SIG-M5 treated with dmso at 0.1 percent for 504 hours (cell line): ENCODE measurements around the gene DRAXIN.

ENCODE experiments used
- DNase-seq: peaks from one replicate; lab custom pipeline; 2025; ENCODE audit not compliant: unreplicated experiment; lab: John Stamatoyannopoulos, UW

Gene DRAXIN

GRCh38 chr1:11735854-11736745 is 44.6 kb downstream of the DRAXIN start, which contains the start of gene AGTRAP:
Gene AGTRAP, plus strand, starts transcription at chr1:11736136. Its CDS starts 73 bp downstream, at chr1:11736209.
- DNase-seq, result peak; percentile 82

DNA sequence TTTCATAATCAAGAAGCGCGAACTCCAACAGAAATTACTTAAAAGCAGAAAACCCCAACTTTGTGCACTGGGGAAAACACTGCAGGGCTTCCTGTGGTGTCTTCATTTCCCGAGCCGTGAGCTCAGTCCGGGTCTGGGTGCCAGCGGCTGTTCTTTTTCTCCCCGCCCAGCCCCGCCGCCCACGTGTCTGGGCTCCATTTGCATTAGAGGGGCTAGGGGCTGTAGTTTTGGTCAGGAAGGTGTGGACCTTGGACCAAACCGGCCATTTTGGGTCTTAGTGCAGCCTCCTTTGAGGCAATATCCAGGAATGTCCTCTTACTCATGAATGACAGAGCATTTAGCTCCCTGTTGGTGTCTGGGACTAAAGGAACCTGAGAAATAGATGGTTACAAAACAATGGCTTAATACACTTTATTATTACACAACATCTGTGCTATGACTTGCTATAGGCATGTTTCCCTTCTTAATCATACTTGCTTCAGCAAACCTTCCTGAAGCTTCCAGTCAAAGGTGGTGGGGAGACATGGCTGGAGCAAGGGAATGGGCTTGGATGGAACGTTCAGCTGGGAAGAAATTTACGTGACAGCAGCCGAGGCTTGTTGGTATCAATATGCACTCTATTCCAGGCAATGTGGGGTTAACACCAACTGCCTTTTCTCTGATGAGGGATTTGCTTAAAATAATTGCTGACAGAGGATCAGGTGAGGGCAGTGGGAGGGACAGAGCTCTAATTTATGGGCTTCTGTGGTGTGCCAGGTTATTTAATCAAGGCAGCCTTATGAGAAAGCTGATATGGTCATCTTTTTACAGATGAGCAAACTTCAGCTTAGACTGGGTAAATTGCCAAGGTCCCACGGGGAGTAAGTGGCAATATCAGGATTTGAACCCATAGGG is 45.5 kb downstream of the DRAXIN start:
- peak; percentile 91 for DNase-seq

DNA sequence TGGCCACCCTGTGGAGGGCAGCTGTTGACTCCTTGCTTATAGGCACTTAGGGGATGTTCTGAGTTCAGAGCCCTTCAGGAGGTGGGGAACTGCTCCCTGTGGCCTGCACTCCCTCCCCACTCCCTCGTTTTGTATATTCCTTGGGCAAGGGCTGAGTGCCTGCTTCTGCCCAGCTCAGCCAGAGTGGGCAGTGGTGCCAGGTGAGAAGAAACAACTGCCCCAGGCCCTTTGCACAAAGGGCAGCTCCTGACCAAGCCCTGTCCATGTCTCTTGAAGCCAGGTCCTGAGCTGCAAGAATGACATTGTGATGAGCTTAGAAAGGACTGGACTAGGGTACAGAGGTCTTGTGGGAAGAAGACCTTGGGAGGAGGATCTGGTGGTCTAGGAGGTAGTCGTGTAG is 46.6 kb downstream of the DRAXIN start:
- DNase-seq, result no peak

GRCh38 chr1:11738783-11739182 is 47.3 kb downstream of the DRAXIN start:
- peak; percentile 42 for DNase-seq

GRCh38 chr1:11740258-11741192 is 49.0 kb downstream of the DRAXIN start:
- peak; percentile 66 for DNase-seq

DNA sequence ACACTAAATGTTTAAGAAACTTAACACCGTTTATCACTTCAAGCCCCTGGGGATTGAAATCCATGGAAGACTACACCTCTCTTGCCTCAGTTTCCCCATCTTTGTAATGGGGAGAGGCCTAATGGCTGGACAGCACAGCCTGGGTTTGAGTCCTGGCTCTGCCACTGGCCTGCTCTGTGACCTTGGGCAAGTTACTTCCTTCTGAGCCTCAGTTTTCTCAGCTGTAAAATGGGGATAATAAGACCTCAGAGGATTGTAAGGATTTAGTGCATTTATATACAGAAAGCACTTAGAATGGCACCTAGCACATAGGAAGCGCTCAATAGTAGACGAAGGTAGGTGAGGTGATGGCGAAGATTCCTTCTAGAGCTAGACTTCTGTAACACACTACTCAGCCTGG is 50.0 kb downstream of the DRAXIN start:
- no peak for DNase-seq

GRCh38 chr1:11741919-11742558 is 50.5 kb downstream of the DRAXIN start:
- no peak for DNase-seq

- no peak for DNase-seq
These were observed 52.8 kb downstream of the DRAXIN start for GRCh38 chr1:11744287-11744686.

GRCh38 chr1:11746092-11746491 is 54.6 kb downstream of the DRAXIN start:
- DNase-seq, result no peak

DNA sequence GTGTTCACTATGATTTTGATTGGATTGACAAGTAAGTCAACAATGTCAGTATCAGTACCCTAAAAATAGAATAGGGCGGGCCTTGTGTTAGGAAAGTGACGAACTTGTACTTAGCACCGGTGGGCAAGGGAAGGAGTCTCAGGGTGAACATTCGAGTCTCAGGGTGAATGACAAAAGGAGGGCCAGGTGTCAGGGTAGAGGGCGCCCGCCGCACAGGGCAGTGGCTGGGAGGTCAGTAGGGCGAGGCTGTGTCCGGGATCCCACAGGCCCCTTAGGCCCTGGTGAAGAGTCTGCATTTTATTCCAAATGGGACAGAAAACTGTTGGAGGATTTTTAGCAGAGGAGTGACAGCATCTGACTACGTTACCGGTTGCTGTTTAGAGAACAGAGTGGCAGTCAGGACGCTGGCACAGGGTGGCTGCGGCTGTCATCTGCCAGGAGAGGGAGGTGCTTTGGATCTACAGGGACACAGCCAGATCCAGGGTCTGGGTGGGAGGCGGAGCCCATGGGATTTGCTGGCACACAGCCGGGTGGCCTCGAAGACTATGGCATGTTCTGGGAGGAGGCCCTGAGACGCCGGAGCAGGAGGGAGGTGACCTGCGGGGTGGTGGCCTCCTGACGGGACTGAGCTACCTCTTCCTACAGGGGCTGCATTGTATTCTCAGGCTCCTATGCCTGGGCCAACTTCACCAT is 55.4 kb downstream of the DRAXIN start:
- DNase-seq, result no peak

- no peak for DNase-seq
These were observed 57.0 kb downstream of the DRAXIN start for GRCh38 chr1:11748294-11749202.

DNA sequence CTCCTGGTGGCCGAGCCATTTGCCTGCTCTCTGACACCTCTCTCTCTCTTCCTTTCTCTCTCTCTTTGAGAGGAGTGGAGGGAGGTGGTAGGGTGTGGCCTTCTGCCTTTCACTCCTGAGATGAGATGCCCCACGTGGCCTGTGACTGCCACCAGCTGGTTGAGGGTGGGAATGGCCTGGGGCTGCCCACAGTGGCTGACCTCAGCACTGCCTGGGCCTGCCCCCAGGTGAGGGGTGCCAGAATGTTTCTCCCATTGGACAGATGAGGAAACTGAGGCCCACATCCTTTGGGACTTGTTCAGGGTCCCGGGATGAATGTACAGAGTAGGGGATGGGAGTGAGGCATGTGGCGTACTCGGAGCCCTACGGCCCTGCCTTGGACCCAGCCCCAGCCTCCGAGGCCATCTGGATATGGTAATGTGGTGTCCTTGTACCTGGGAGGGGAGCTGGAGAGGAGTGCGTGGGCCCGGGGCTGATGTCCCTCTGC is 57.7 kb downstream of the DRAXIN start:
- peak; percentile 51 for DNase-seq

DNA sequence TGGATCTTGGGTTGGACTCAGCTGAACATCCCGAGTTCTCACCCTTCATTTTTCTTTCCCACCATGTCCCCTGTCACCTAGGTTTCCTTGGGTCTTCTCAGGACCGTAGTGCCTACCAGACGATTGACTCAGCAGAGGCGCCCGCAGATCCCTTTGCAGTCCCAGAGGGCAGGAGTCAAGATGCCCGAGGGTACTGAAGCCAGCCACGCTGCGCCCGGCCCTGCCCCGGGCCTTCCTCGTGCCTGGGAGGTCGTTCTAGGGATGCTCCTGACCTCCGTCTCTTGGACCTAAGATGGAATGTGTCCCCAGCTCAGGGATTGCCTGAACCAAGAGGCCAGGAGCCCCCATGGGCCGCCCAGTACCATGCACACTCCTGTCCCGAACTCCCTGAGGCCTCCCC is 58.5 kb downstream of the DRAXIN start:
- DNase-seq, result no peak

- no peak for DNase-seq
These were observed 59.6 kb downstream of the DRAXIN start for GRCh38 chr1:11751087-11751486.

- DNase-seq, result no peak
These were observed 61.0 kb downstream of the DRAXIN start for GRCh38 chr1:11752359-11753088.

- no peak for DNase-seq
These were observed 62.2 kb downstream of the DRAXIN start for GRCh38 chr1:11753555-11754208.

DNA sequence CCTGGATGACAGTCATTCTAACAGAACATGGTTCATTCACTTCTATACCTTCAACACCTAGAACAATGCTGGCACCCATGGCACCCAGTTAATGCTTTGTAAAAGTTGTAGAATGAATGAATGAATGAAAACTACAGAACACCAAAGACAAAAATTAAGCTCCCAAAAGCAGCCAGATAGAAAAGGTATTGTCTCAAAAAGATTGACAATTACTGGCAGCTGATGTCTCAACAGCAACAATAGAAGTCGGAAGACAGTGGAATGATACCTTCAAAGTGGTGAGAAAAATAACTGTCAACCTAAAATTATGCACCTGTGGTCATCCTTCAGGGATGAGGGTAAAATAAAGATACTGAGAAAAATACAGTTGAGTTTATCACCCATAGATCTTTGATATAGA is 65.5 kb downstream of the DRAXIN start:
- no peak for DNase-seq
